ENCODE measurements around the gene GBP1. TPM values are rescaled to one million over a fixed set of nuclear protein-coding genes. Genes with fewer than 3 reads are reported as not detected.

The GBP1 gene
- total RNA-seq, 1 experiment from 2014 or later = 0.15 TPM

DNA sequence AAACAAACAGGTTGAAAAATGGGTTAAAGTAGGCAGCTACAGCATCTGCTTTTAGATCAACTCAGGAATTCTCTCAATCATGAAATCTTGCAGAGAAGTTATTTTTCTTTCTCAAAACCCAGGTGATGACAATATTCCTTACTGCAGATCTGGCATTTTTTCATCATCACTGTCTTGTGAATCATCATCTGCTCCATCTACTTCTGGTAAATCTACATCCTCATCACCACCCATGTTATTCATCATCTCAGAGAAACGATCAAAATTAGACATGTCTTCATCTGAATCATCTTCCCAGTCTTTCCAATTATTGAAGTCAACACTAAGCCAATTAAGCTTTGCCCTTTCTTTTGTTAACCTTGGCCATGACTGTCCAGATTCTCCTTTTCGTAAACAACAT lies 39.1 kb upstream of the GBP1 start:
- no peak overlapping the region for H2AFZ ChIP-seq (ENCODE audit: low read depth, low read length, poor library complexity, severe bottlenecking)
- H3K4me3 ChIP-seq (replicated peaks in 1 of 2; ENCODE audit: low read depth in 1 of 2, low read length in 2 of 2) = no peak overlapping the region
- no peaks in the 10 kb centered on the region for H3K9me2 ChIP-seq (ENCODE audit: insufficient read depth)
- no peaks in the 10 kb centered on the region for H3K36me3 ChIP-seq (ENCODE audit: control insufficient read depth in 1 of 2, insufficient read depth in 2 of 2, low read length in 2 of 2)
- no peak for ATAC-seq
- no peak for DNase-seq (ENCODE audit: low read depth, low spot score)
- H3K9ac ChIP-seq (ENCODE audit: low read length) = no peak overlapping the region
- ChIA-PET CTCF (no interaction called here), RAD21 (ENCODE audit: low non-redundant PET in 1 of 2, low total read pairs in 2 of 2, uncharacterized antibody in 2 of 2, unreplicated experiment in 2 of 2) (no interaction called here), POLR2A (no interaction called here)
- H3K27me3 ChIP-seq (ENCODE audit: insufficient read depth, low read length) = no peaks in the 10 kb centered on the region
- H3K4me1 ChIP-seq (ENCODE audit: control insufficient read depth in 1 of 2, insufficient read depth in 2 of 2, low read length in 2 of 2) = no peaks in the 10 kb centered on the region
- intact Hi-C loops (cut with micrococcal nuclease) = no loop called here
- H3K27ac ChIP-seq (ENCODE audit: low read depth, low read length) = no peak overlapping the region
- no peaks in the 10 kb centered on the region for H4K20me1 ChIP-seq (ENCODE audit: insufficient read depth)
- no peaks in the 10 kb centered on the region for H3K79me2 ChIP-seq (ENCODE audit: insufficient read depth, low read length)
- no peaks in the 10 kb centered on the region for H3K9me3 ChIP-seq (ENCODE audit: control insufficient read depth in 1 of 2, insufficient read depth in 1 of 2, low read depth in 1 of 2, low read length in 2 of 2)
- BruUV-seq (replicated peaks) = no TSS peak
- no peak for TF ChIP-seq POLR2AphosphoS5 (IDR thresholded peaks at IDR 0.05; ENCODE audit: low read depth, low read length)
- TF ChIP-seq EZH2 (IDR thresholded peaks at IDR 0.05) = no peak
- no peak for TF ChIP-seq YY1 (IDR thresholded peaks at IDR 0.05; ENCODE audit: extremely low read depth, insufficient replicate concordance, low read depth, low read length)
- TF ChIP-seq, protein P1, sequence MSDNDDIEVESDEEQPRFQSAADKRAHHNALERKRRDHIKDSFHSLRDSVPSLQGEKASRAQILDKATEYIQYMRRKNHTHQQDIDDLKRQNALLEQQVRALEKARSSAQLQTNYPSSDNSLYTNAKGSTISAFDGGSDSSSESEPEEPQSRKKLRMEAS (IDR thresholded peaks at IDR 0.05) = no peak
- TF ChIP-seq ELF1 (IDR thresholded peaks at IDR 0.05; ENCODE audit: borderline replicate concordance, low read depth) = no peak
- TF ChIP-seq SIN3A (IDR thresholded peaks at IDR 0.05; ENCODE audit: low read depth) = no peak
- TF ChIP-seq SP1 (IDR thresholded peaks at IDR 0.05; ENCODE audit: low read depth) = no peak
- TF ChIP-seq, protein P2, sequence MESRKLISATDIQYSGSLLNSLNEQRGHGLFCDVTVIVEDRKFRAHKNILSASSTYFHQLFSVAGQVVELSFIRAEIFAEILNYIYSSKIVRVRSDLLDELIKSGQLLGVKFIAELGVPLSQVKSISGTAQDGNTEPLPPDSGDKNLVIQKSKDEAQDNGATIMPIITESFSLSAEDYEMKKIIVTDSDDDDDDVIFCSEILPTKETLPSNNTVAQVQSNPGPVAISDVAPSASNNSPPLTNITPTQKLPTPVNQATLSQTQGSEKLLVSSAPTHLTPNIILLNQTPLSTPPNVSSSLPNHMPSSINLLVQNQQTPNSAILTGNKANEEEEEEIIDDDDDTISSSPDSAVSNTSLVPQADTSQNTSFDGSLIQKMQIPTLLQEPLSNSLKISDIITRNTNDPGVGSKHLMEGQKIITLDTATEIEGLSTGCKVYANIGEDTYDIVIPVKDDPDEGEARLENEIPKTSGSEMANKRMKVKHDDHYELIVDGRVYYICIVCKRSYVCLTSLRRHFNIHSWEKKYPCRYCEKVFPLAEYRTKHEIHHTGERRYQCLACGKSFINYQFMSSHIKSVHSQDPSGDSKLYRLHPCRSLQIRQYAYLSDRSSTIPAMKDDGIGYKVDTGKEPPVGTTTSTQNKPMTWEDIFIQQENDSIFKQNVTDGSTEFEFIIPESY (IDR thresholded peaks at IDR 0.05; ENCODE audit: extremely low read depth, insufficient replicate concordance, low read length) = no peak
- TF ChIP-seq, protein P3, sequence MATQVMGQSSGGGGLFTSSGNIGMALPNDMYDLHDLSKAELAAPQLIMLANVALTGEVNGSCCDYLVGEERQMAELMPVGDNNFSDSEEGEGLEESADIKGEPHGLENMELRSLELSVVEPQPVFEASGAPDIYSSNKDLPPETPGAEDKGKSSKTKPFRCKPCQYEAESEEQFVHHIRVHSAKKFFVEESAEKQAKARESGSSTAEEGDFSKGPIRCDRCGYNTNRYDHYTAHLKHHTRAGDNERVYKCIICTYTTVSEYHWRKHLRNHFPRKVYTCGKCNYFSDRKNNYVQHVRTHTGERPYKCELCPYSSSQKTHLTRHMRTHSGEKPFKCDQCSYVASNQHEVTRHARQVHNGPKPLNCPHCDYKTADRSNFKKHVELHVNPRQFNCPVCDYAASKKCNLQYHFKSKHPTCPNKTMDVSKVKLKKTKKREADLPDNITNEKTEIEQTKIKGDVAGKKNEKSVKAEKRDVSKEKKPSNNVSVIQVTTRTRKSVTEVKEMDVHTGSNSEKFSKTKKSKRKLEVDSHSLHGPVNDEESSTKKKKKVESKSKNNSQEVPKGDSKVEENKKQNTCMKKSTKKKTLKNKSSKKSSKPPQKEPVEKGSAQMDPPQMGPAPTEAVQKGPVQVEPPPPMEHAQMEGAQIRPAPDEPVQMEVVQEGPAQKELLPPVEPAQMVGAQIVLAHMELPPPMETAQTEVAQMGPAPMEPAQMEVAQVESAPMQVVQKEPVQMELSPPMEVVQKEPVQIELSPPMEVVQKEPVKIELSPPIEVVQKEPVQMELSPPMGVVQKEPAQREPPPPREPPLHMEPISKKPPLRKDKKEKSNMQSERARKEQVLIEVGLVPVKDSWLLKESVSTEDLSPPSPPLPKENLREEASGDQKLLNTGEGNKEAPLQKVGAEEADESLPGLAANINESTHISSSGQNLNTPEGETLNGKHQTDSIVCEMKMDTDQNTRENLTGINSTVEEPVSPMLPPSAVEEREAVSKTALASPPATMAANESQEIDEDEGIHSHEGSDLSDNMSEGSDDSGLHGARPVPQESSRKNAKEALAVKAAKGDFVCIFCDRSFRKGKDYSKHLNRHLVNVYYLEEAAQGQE (IDR thresholded peaks at IDR 0.05; ENCODE audit: low read depth) = no peak
- TF ChIP-seq EGR1 (IDR thresholded peaks at IDR 0.05; ENCODE audit: low read depth) = no peak
- TF ChIP-seq ZFX (IDR thresholded peaks at IDR 0.05) = no peak
- no peak for TF ChIP-seq EZH2phosphoT487 (IDR thresholded peaks at IDR 0.05; ENCODE audit: borderline replicate concordance)
- no peak for TF ChIP-seq CBX3 (IDR thresholded peaks at IDR 0.05; ENCODE audit: low read depth)
- TF ChIP-seq POLR2A (IDR thresholded peaks at IDR 0.05; ENCODE audit: borderline replicate concordance, extremely low read depth, insufficient read depth, insufficient read length) = no peak
- no peak for TF ChIP-seq FOSL1 (IDR thresholded peaks at IDR 0.05; ENCODE audit: low read depth)
- no peak for TF ChIP-seq ZNF274 (IDR thresholded peaks at IDR 0.05; ENCODE audit: low read depth, low read length)
- TF ChIP-seq SRF (IDR thresholded peaks at IDR 0.05; ENCODE audit: low read depth) = no peak
- TF ChIP-seq TCF7L2 (IDR thresholded peaks at IDR 0.05; ENCODE audit: borderline replicate concordance, extremely low read depth, insufficient read depth, insufficient read length) = no peak
- TF ChIP-seq, protein P4, sequence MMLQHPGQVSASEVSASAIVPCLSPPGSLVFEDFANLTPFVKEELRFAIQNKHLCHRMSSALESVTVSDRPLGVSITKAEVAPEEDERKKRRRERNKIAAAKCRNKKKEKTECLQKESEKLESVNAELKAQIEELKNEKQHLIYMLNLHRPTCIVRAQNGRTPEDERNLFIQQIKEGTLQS (IDR thresholded peaks at IDR 0.05) = no peak
- no peak overlapping the region for H3K4me2 ChIP-seq (ENCODE audit: low read length)

All from HCT116 (cell line).